GM04503 (cell line): Measurements from ENCODE around the gene ADTRP.

Experiments
- DNase-seq: peaks from one replicate; pipeline ENCODE4 v3.0.0-alpha.2; 2012; ENCODE audit warnings: low read depth

Gene ADTRP

GRCh38 chr6:11778648-11779328, at the start of gene ADTRP:
TSS of gene ADTRP (minus strand) at chr6:11778803. CDS start at chr6:11778759, 44 bp downstream.
- no peak for DNase-seq

- DNase-seq = no peak
These were observed 48.2 kb upstream of the ADTRP start for GRCh38 chr6:11826779-11827178.

- DNase-seq = no peak
These were observed 46.4 kb upstream of the ADTRP start for GRCh38 chr6:11824986-11825385.

- DNase-seq = no peak
These were observed 43.7 kb upstream of the ADTRP start for GRCh38 chr6:11822346-11822745.

DNA sequence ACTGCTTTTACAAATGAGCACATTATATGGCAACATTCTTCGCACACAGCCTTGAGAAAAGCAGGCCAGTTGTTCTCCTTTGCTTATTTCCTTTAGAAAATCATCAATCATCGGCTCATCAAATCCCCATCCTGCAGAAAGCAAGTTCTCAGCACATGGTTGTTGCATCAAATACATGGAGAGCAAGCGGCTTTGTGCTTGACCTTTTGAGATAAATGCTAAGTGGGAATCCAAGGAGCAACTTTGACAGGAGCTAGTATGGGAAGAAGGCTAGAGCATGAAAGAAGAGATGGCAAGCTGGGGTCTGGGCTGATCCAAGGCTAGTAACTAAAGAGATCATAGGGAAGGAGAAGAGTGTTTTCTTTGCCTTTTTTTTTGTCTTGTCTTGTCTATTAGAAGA, 43.2 kb upstream of the ADTRP start:
- no peak for DNase-seq

GRCh38 chr6:11820821-11821220, 42.2 kb upstream of the ADTRP start:
- DNase-seq = no peak

DNA sequence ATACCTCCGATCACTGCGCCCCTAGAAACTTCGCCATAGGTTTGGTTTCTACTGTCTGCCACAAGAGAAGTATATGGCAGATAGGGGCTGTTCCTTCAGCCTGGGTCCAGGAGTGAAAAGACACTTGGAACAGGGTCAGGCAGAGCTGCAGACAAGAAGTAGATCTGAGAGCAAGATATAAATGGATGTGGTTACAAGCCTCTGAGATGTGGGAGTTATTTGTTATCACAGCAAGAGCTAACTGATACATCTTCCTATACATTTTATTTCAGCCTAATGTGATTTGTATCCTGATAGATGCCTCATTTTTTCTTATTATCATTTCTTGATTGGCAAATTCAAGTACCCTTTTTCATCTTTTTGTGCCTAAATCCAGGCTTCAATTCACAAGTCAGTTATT, 40.9 kb upstream of the ADTRP start:
- DNase-seq = no peak

- DNase-seq = no peak
These were observed 36.6 kb upstream of the ADTRP start for GRCh38 chr6:11815231-11815630.

DNA sequence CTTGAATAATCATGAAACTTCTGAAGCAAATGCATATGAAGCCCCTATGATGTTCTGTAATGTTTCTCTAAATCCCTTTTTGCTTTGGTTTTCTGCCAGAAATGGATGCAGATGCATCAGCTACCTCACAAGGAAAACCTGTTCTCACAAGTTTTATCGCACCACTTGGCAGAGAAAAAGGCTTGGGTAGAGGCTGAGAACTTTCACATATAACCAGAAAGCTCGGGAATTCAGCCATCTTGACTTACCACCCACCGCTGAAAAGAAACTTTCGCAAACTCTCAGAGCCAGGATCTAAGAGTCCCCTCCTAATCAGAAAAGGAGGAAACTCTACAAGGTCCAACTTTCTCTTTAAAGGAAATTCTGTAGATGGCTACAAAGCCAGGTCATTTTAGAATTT, 36.2 kb upstream of the ADTRP start:
- no peak for DNase-seq

GRCh38 chr6:11814106-11814505, 35.5 kb upstream of the ADTRP start:
- no peak for DNase-seq

- no peak for DNase-seq
These were observed 35.0 kb upstream of the ADTRP start for GRCh38 chr6:11813606-11814005.

- no peak for DNase-seq
These were observed 34.3 kb upstream of the ADTRP start for GRCh38 chr6:11812951-11813350.

DNA sequence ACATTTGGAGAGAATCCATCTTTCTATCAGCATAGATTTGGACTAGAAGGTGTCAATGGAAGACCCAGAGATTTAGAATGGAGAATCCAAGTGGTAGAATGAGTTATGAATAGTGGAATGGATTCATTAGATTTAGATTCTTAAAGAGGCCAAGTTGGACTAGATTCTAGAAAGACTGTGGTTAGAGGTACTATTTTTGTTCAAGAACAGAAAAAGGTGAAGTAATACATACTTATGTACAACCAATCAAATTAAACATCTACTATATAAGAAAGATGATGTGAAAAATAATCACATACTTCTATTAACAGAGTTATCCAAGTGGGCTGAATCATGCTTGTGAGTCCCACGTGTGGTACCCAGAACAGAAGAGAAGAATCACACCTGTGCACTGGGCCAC, 33.8 kb upstream of the ADTRP start:
- DNase-seq = no peak

GRCh38 chr6:11811644-11812264, 33.2 kb upstream of the ADTRP start:
- no peak for DNase-seq

GRCh38 chr6:11810854-11811643, 32.4 kb upstream of the ADTRP start:
- DNase-seq = no peak

- peak; percentile 53 for DNase-seq
These were observed 31.5 kb upstream of the ADTRP start for GRCh38 chr6:11810039-11810541.

- no peak for DNase-seq
These were observed 29.5 kb upstream of the ADTRP start for GRCh38 chr6:11808054-11808453.

- no peak for DNase-seq
These were observed 28.1 kb upstream of the ADTRP start for GRCh38 chr6:11806561-11807317.

- no peak for DNase-seq
These were observed 26.9 kb upstream of the ADTRP start for GRCh38 chr6:11805259-11806053.

DNA sequence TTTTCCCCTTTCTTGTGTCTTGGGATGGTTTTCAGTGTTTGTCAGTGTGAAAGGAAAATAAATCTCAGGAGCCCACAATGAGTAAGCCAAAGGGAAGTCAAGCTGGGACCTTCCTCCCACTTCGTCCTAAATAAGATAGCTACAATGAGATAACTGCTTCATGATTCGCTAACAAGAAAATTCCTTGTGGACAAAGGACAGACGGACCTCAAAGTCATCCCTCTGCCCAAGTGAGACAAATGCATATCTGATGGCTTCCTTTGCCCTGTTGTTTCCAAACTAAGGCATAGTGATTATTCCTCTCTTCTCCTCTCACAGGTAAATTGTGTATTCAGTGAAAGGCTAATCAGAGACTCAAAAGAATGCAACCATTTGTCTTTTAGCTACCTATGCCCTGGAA, 26.1 kb upstream of the ADTRP start:
- DNase-seq = no peak

DNA sequence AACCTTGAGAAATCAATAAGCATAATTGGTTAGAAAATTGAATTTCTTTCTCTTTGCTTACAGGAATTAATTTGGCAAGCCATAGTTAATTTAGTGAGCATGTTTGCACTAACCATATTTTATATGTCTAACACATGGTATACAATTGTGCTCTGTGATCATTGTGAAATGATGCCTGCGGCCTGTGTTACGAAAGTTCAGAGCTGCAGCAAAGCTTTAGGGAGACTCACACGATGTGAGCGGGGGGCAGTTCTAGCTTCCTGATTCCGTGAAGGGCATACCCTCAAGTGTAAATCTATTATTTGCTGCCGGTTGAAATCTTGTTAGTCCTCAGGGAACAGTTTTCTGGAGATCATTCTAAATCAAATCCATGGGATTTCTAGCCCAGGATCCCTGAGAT, 25.5 kb upstream of the ADTRP start:
- no peak for DNase-seq

DNA sequence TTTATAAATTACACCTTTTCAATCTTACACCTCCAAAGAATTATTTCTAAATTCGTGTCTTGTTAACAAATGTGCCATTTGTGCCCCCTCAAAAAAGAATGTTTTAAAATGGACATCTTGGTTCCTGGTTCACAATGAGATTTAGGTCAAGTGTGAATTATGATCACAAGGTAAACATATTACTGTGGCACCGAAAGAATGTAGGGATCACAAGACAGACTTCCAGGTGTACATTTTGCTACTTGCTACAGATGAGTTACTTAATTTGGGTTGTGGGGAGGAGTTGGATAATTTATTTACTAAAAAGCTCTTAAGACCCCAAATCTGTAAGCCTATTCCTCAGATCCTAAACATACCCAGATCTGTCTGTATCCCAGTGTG, 25.0 kb upstream of the ADTRP start:
- DNase-seq = no peak
